Activated CD4-positive, alpha-beta T cell treated with anti-CD3 and anti-CD28 coated beads for 48 hours (primary cell): ENCODE data around the gene RBCK1.

Experiments used
- DNase-seq: peaks from one replicate; pipeline ENCODE4 v3.0.0-alpha.2; 2020

RBCK1 gene

GRCh38 chr20:420166-420620 lies 12.1 kb downstream of the RBCK1 start:
- DNase-seq: no peak

- DNase-seq: peak; percentile 29
Measured at GRCh38 chr20:420721-421574, 12.8 kb downstream of the RBCK1 start.

GRCh38 chr20:421685-422250 lies 13.7 kb downstream of the RBCK1 start:
- DNase-seq: no peak

- DNase-seq: no peak
Measured at GRCh38 chr20:426566-426965, 18.5 kb downstream of the RBCK1 start.

- no peak for DNase-seq
Measured at GRCh38 chr20:427401-427800, 19.3 kb downstream of the RBCK1 start.

- no peak for DNase-seq
Measured at GRCh38 chr20:427849-428657, 20.0 kb downstream of the RBCK1 start.

- no peak for DNase-seq
Measured at GRCh38 chr20:428658-429200, 20.6 kb downstream of the RBCK1 start.

GRCh38 chr20:430091-430999 lies 22.2 kb downstream of the RBCK1 start:
- DNase-seq: no peak

- DNase-seq: peak; percentile 56
Measured at GRCh38 chr20:431012-431904, 23.2 kb downstream of the RBCK1 start.

GRCh38 chr20:432208-432607 lies 24.1 kb downstream of the RBCK1 start:
- no peak for DNase-seq

GRCh38 chr20:432677-433299 lies 24.7 kb downstream of the RBCK1 start:
- DNase-seq: no peak

- DNase-seq: peak; percentile 77
Measured at GRCh38 chr20:433300-433975, 25.3 kb downstream of the RBCK1 start.

- DNase-seq: no peak
Measured at GRCh38 chr20:434221-434620, 26.1 kb downstream of the RBCK1 start.

GRCh38 chr20:434661-435419 lies 26.7 kb downstream of the RBCK1 start:
- DNase-seq: no peak

GRCh38 chr20:435558-435957 lies 27.5 kb downstream of the RBCK1 start:
- DNase-seq: no peak

GRCh38 chr20:436476-436875 lies 28.4 kb downstream of the RBCK1 start:
- no peak for DNase-seq

- no peak for DNase-seq
Measured at GRCh38 chr20:437787-438486, 29.8 kb downstream of the RBCK1 start.
